NT2/D1 (cell line): Measurements from ENCODE around the gene STYXL2.

Source experiments
- YY1 ChIP-seq: IDR thresholded peaks from 2 replicates; pipeline ENCODE4 v1.6.1; 2011; ENCODE audit not compliant: insufficient read length, insufficient read depth
- ZNF274 ChIP-seq: IDR thresholded peaks from 2 replicates; pipeline ENCODE4 v1.6.1; 2011; ENCODE audit warnings: mild to moderate bottlenecking, low read depth, low read length

DNA sequence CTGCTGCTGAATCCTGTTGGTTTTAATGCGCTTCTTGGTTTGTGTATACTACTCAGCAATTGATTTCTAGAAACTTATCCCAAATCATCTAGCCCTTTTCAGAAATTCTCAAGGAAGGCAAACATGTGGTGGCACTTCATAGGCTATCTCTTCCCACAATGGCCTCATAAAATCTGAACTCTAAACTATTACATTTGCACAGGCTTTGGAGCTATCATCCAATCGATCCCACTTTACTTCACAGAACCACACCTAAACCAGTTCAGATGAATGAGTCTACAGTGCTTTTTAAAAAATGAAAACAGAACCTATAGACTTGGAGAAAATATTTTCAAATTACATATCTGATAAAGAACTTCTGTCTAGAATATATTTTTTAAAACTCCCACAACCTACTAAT lies 6.9 kb downstream of the STYXL2 start:
- TF ChIP-seq YY1 (no peak), ZNF274 (no peak)
